ENCODE results near the gene NCKAP5. TPM values are rescaled to one million over a fixed set of nuclear protein-coding genes. Genes with fewer than 3 reads are reported as not detected.

NCKAP5 gene
- total and polyA plus RNA-seq, 9 of the 15 experiments (the other 6 are each of a cell fraction or from before 2014, with no cell fraction given): not detected

DNA sequence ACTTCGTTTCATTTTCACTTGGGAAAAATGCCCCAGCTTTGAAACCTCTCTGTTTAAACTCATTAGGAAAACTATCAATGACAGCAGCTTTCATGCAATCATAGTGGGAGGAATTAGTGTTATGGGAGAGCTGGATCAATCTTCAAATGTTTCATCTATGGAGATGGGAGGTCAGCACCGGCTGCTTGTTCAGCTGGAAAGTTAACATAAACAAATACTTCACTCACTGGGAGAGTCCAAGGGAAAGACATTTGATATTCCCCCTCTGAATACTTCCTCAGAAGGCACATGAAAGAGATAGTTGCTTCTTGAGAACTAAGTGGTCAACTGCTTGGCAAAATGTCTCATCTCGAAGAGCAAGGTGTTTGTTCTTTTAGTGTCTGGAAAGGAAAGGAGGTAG lies 905.5 kb downstream of the NCKAP5 start:
- no peak overlapping the region for H2AFZ ChIP-seq (ENCODE audit: low read depth, low read length)
- in situ Hi-C loops (cut with MboI): no loop called here
- ATAC-seq: no peak
- no peaks in the 10 kb centered on the region for H3K27me3 ChIP-seq (ENCODE audit: control insufficient read depth in 2 of 2, insufficient read depth in 2 of 2, low read length in 2 of 2)
- H3K9me3 ChIP-seq (replicated peaks; ENCODE audit: control insufficient read depth, insufficient read depth, low read depth, low read length): no peaks in the 10 kb centered on the region
- H3K9ac ChIP-seq (ENCODE audit: insufficient read depth in 1 of 2, low read depth in 2 of 2, low read length in 2 of 2): no peak overlapping the region
- no peak overlapping the region for H3K4me3 ChIP-seq
- no peak overlapping the region for H3K4me2 ChIP-seq (ENCODE audit: insufficient read depth, low read length)
- no peak for TF ChIP-seq CUX1 (CRISPR knock-in tag; IDR thresholded peaks at IDR 0.05)
- TF ChIP-seq ZKSCAN1 (IDR thresholded peaks at IDR 0.05; ENCODE audit: low read depth, low read length): no peak
- TF ChIP-seq PYGO2 (tag; IDR thresholded peaks at IDR 0.05): no peak
- TF ChIP-seq NR3C1 (CRISPR knock-in tag; IDR thresholded peaks at IDR 0.05): no peak
- TF ChIP-seq, protein P1, sequence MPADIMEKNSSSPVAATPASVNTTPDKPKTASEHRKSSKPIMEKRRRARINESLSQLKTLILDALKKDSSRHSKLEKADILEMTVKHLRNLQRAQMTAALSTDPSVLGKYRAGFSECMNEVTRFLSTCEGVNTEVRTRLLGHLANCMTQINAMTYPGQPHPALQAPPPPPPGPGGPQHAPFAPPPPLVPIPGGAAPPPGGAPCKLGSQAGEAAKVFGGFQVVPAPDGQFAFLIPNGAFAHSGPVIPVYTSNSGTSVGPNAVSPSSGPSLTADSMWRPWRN (IDR thresholded peaks at IDR 0.05; ENCODE audit: low read depth): no peak
- TF ChIP-seq POLR2AphosphoS5 (IDR thresholded peaks at IDR 0.05; ENCODE audit: control insufficient read depth, insufficient read depth, low read depth, low read length): no peak
- TF ChIP-seq SRSF7 (optimal IDR thresholded peaks at IDR 0.05; ENCODE audit: low read depth, low read length): no peak
- TF ChIP-seq, protein P2, sequence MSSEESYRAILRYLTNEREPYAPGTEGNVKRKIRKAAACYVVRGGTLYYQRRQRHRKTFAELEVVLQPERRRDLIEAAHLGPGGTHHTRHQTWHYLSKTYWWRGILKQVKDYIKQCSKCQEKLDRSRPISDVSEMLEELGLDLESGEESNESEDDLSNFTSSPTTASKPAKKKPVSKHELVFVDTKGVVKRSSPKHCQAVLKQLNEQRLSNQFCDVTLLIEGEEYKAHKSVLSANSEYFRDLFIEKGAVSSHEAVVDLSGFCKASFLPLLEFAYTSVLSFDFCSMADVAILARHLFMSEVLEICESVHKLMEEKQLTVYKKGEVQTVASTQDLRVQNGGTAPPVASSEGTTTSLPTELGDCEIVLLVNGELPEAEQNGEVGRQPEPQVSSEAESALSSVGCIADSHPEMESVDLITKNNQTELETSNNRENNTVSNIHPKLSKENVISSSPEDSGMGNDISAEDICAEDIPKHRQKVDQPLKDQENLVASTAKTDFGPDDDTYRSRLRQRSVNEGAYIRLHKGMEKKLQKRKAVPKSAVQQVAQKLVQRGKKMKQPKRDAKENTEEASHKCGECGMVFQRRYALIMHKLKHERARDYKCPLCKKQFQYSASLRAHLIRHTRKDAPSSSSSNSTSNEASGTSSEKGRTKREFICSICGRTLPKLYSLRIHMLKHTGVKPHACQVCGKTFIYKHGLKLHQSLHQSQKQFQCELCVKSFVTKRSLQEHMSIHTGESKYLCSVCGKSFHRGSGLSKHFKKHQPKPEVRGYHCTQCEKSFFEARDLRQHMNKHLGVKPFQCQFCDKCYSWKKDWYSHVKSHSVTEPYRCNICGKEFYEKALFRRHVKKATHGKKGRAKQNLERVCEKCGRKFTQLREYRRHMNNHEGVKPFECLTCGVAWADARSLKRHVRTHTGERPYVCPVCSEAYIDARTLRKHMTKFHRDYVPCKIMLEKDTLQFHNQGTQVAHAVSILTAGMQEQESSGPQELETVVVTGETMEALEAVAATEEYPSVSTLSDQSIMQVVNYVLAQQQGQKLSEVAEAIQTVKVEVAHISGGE (CRISPR knock-in tag; IDR thresholded peaks at IDR 0.05): no peak
- no peak for TF ChIP-seq ELF4 (CRISPR knock-in tag; IDR thresholded peaks at IDR 0.05)
- intact Hi-C loops (cut with micrococcal nuclease): no loop called here
- ChIA-PET CTCF (ENCODE audit: low intra/inter-chr PET ratio) (no interaction called here), POLR2A (no interaction called here)
- 0% methylated on average over 3 of the region's 3 CpGs for WGBS (ENCODE audit: insufficient coverage, low coverage, missing lambda C conversion rate)
- no TSS peak for BruUV-seq (replicated peaks)
- DNase-seq (ENCODE audit: extremely low read depth in 1 of 4, low spot score in 3 of 4): no peak
- no peaks in the 10 kb centered on the region for H3K79me2 ChIP-seq (ENCODE audit: control insufficient read depth, insufficient read depth, low read length)
- no peaks in the 10 kb centered on the region for H3K4me1 ChIP-seq (replicated peaks in 1 of 2; ENCODE audit: control insufficient read depth in 2 of 2, insufficient read depth in 2 of 2, low read length in 2 of 2)
- H3K9me1 ChIP-seq (ENCODE audit: control insufficient read depth, insufficient read depth, low read length): no peaks in the 10 kb centered on the region
- no peak overlapping the region for H3K27ac ChIP-seq (ENCODE audit: extremely low read depth, low read depth, low read length)
- no peaks in the 10 kb centered on the region for H3K36me3 ChIP-seq (ENCODE audit: control insufficient read depth, insufficient read depth, low read length)
- no peak for FAIRE-seq
- H4K20me1 ChIP-seq (replicated peaks; ENCODE audit: control insufficient read depth, insufficient read depth, low read length): no peaks in the 10 kb centered on the region

All from K562 (cell line).